Fibroblast of skin of scalp (primary cell): Measurements from ENCODE around the gene ZMYND11.

ENCODE experiments used
- DNase-seq: peaks from one replicate; pipeline ENCODE4 v3.0.0-alpha.2; 2013

ZMYND11 gene

GRCh38 chr10:200405-200804 is 65.2 kb downstream of the ZMYND11 start:
- DNase-seq: peak; percentile 25

- peak; percentile 73 for DNase-seq
These were observed 66.1 kb downstream of the ZMYND11 start for GRCh38 chr10:201328-201771.

GRCh38 chr10:208616-209015 is 73.4 kb downstream of the ZMYND11 start:
- DNase-seq: no peak

- DNase-seq: no peak
These were observed 74.1 kb downstream of the ZMYND11 start for GRCh38 chr10:209357-209756.

GRCh38 chr10:210297-210696 is 75.0 kb downstream of the ZMYND11 start:
- DNase-seq: no peak

GRCh38 chr10:215444-215843 is 80.2 kb downstream of the ZMYND11 start:
- no peak for DNase-seq

GRCh38 chr10:218798-219197 is 83.5 kb downstream of the ZMYND11 start:
- peak; percentile 53 for DNase-seq

GRCh38 chr10:219731-220472 is 84.6 kb downstream of the ZMYND11 start:
- no peak for DNase-seq

- DNase-seq: no peak
These were observed 89.3 kb downstream of the ZMYND11 start for GRCh38 chr10:224571-224970.

- DNase-seq: no peak
These were observed 90.8 kb downstream of the ZMYND11 start for GRCh38 chr10:226018-226417.

GRCh38 chr10:227014-227413 is 91.8 kb downstream of the ZMYND11 start:
- peak; percentile 6 for DNase-seq

- DNase-seq: no peak
These were observed 93.1 kb downstream of the ZMYND11 start for GRCh38 chr10:228366-228765.

- peak; percentile 17 for DNase-seq
These were observed 95.5 kb downstream of the ZMYND11 start for GRCh38 chr10:230758-231157.

GRCh38 chr10:232061-232460 is 96.8 kb downstream of the ZMYND11 start:
- DNase-seq: no peak

- DNase-seq: no peak
These were observed 97.6 kb downstream of the ZMYND11 start for GRCh38 chr10:232878-233277.

GRCh38 chr10:234708-235406 is 99.6 kb downstream of the ZMYND11 start:
- no peak for DNase-seq

- no peak for DNase-seq
These were observed 100.7 kb downstream of the ZMYND11 start for GRCh38 chr10:235915-236314.

GRCh38 chr10:239109-239508 is 103.9 kb downstream of the ZMYND11 start:
- DNase-seq: peak; percentile 6

GRCh38 chr10:241451-241850 is 106.2 kb downstream of the ZMYND11 start:
- no peak for DNase-seq

GRCh38 chr10:241966-242643 is 106.8 kb downstream of the ZMYND11 start:
- DNase-seq: no peak

- no peak for DNase-seq
These were observed 109.0 kb downstream of the ZMYND11 start for GRCh38 chr10:244227-244626.

- no peak for DNase-seq
These were observed 111.2 kb downstream of the ZMYND11 start for GRCh38 chr10:246431-246830.

- no peak for DNase-seq
These were observed 112.2 kb downstream of the ZMYND11 start for GRCh38 chr10:247480-247879.

- DNase-seq: no peak
These were observed 113.1 kb downstream of the ZMYND11 start for GRCh38 chr10:248307-248706.
